Caki2 (cell line): Measurements from ENCODE around the gene IKBKG. TPM values are rescaled to one million over a fixed set of nuclear protein-coding genes. Genes with fewer than 3 reads are reported as not detected.

Experiments used
- total RNA-seq: library from RNA; depleted of rRNA; stranded (reverse); fragments of >200 nt; shearing (Covaris generic); gene quantifications from 2 replicates; pipeline ENCODE4 v1.2.3, GENCODE V29; 2014; ENCODE audit warnings: low replicate concordance; rRNA removed

IKBKG gene
- total RNA-seq, 1 experiment from 2014 or later, result 32.9 TPM

Other genes starting within 250 kb of the IKBKG start
- 1,120 and 1,164 TPM in 2 replicates for gene FLNA, start 173.0 kb upstream of the IKBKG start, total RNA-seq
- gene EMD, start 168.3 kb upstream of the IKBKG start, total RNA-seq, result 32.0 and 48.7 TPM in 2 replicates
- gene RPL10, start 149.2 kb upstream of the IKBKG start, total RNA-seq, result 2,876 and 3,155 TPM in 2 replicates
- gene DNASE1L1, start 138.4 kb upstream of the IKBKG start, total RNA-seq, result 40.3 and 46.1 TPM in 2 replicates
- gene TAFAZZIN, start 136.1 kb upstream of the IKBKG start, total RNA-seq, result 38.4 and 68.0 TPM in 2 replicates
- 29.2 and 46.6 TPM in 2 replicates for gene ATP6AP1, start 118.9 kb upstream of the IKBKG start, total RNA-seq
- gene GDI1, start 110.5 kb upstream of the IKBKG start, total RNA-seq, result 58.6 and 91.2 TPM in 2 replicates
- 62.3 and 77.1 TPM in 2 replicates for gene FAM50A, start 103.5 kb upstream of the IKBKG start, total RNA-seq
- gene PLXNA3, start 89.3 kb upstream of the IKBKG start, total RNA-seq, result 2.2 and 2.7 TPM in 2 replicates
- 32.3 and 71.1 TPM in 2 replicates for gene LAGE3, start 68.3 kb upstream of the IKBKG start, total RNA-seq
- gene UBL4A, start 61.0 kb upstream of the IKBKG start, total RNA-seq, result 109 and 110 TPM in 2 replicates
- 14.0 and 21.5 TPM in 2 replicates for gene SLC10A3, start 57.0 kb upstream of the IKBKG start, total RNA-seq
- 32.5 and 47.1 TPM in 2 replicates for gene FAM3A, start 31.4 kb upstream of the IKBKG start, total RNA-seq
- gene G6PD, start 774 bp upstream of the IKBKG start, total RNA-seq, result 600 and 665 TPM in 2 replicates
- not detected in 2 replicates for gene CTAG1A, start 37.5 kb downstream of the IKBKG start, total RNA-seq
- not detected in 2 replicates for gene CTAG1B, start 71.7 kb downstream of the IKBKG start, total RNA-seq
- not detected in 2 replicates for gene CTAG2, start 106.0 kb downstream of the IKBKG start, total RNA-seq
- 0.14 TPM in 1 of 2 replicates, not detected in the other for gene GAB3, start 203.5 kb downstream of the IKBKG start, total RNA-seq
- gene DKC1, start 215.2 kb downstream of the IKBKG start, total RNA-seq, result 20.4 and 68.5 TPM in 2 replicates